Neuronal stem cell (in vitro differentiated cells): ENCODE data around the gene CHST3.

Experiments used
- DNase-seq: peaks from one replicate; pipeline ENCODE4 v3.0.0-alpha.2; 2013; ENCODE audit warnings: low spot score
- H2AFZ ChIP-seq: one replicate; pipeline ENCODE4 v1.6.1; 2013; ENCODE audit warnings: mild to moderate bottlenecking, low read length, inconsistent platforms
- H2AK5ac ChIP-seq: 2 replicates; pipeline ENCODE4 v1.6.1; 2013; ENCODE audit warnings: low read depth, mild to moderate bottlenecking, inconsistent platforms, low read length, moderate library complexity, mixed read lengths
- H2BK120ac ChIP-seq: 2 replicates; pipeline ENCODE4 v1.6.1; 2013; ENCODE audit warnings: low read depth, mild to moderate bottlenecking, inconsistent platforms, low read length, moderate library complexity, mixed read lengths
- H2BK12ac ChIP-seq: one replicate; pipeline ENCODE4 v1.6.1; 2013; ENCODE audit warnings: low read length, inconsistent platforms
- H2BK15ac ChIP-seq: 2 replicates; pipeline ENCODE4 v1.6.1; 2013; ENCODE audit warnings: mild to moderate bottlenecking, low read length, inconsistent platforms, mixed read lengths
- H2BK5ac ChIP-seq: one replicate; pipeline ENCODE4 v1.6.1; 2013; ENCODE audit warnings: inconsistent platforms, mild to moderate bottlenecking, low read length, moderate library complexity
- H3K14ac ChIP-seq: one replicate; pipeline ENCODE4 v1.6.1; 2013; ENCODE audit warnings: low read length, inconsistent platforms
- H3K18ac ChIP-seq: 2 replicates; pipeline ENCODE4 v1.6.1; 2013; ENCODE audit warnings: low read length, inconsistent platforms
- H3K23ac ChIP-seq: 2 replicates; pipeline ENCODE4 v1.6.1; 2013; ENCODE audit warnings: low read depth, mild to moderate bottlenecking, mixed read lengths, low read length, inconsistent platforms; ENCODE audit not compliant: poor library complexity
- H3K27ac ChIP-seq: replicated peaks from 3 replicates; pipeline ENCODE4 v1.5.1; 2013; ENCODE audit warnings: low read length, inconsistent platforms
- H3K27me3 ChIP-seq, 3 experiments: 2 replicates each; pipeline ENCODE4 v1.6.1; 2013; ENCODE audit warnings: low read length in 3 of 3, mild to moderate bottlenecking in 2 of 3, inconsistent platforms in 1 of 3, low read depth in 1 of 3, mixed read lengths in 1 of 3, moderate library complexity in 1 of 3; ENCODE audit not compliant: control insufficient read depth in 3 of 3, insufficient read depth in 3 of 3
- H3K36me3 ChIP-seq, 2 donors: replicated peaks in 1 of 2; 2 replicates each; pipeline ENCODE4 v1.6.1; 2013; ENCODE audit warnings: low read length in 2 of 2; ENCODE audit not compliant: control insufficient read depth in 2 of 2, insufficient read depth in 2 of 2
- H3K4ac ChIP-seq: 2 replicates; pipeline ENCODE4 v1.6.1; 2013; ENCODE audit warnings: inconsistent platforms, mild to moderate bottlenecking, low read length, moderate library complexity
- H3K4me1 ChIP-seq, 2 donors: 1 replicate in 1 of 2; 2 replicates in 1 of 2; pipeline ENCODE4 v1.6.1; 2013; ENCODE audit warnings: low read length in 2 of 2, low read depth in 1 of 2; ENCODE audit not compliant: control insufficient read depth in 2 of 2, insufficient read depth in 1 of 2
- H3K4me2 ChIP-seq: one replicate; pipeline ENCODE4 v1.6.1; 2013; ENCODE audit warnings: mild to moderate bottlenecking, low read length, inconsistent platforms; ENCODE audit not compliant: insufficient read depth, poor library complexity, severe bottlenecking
- H3K4me3 ChIP-seq, 2 donors: 2 replicates each; pipeline ENCODE4 v1.5.1; 2013; ENCODE audit warnings: low read length in 2 of 2, mild to moderate bottlenecking in 2 of 2, inconsistent platforms in 1 of 2, moderate library complexity in 1 of 2
- H3K79me1 ChIP-seq: one replicate; pipeline ENCODE4 v1.6.1; 2013; ENCODE audit warnings: low read depth, mild to moderate bottlenecking, inconsistent platforms, low read length, moderate library complexity
- H3K9ac ChIP-seq: one replicate; pipeline ENCODE4 v1.6.1; 2013; ENCODE audit warnings: mild to moderate bottlenecking, low read depth, low read length, inconsistent platforms; ENCODE audit not compliant: poor library complexity
- H3K9me3 ChIP-seq, 2 donors: replicated peaks in 1 of 2; 2 replicates each; pipeline versions ENCODE3 to v1.6.1; 2013; ENCODE audit warnings: low read length in 2 of 2, mild to moderate bottlenecking in 2 of 2, inconsistent platforms in 1 of 2, low read depth in 1 of 2, mixed read lengths in 1 of 2, moderate library complexity in 1 of 2; ENCODE audit not compliant: control insufficient read depth in 2 of 2, insufficient read depth in 1 of 2
- H4K8ac ChIP-seq: one replicate; pipeline ENCODE4 v1.6.1; 2013; ENCODE audit warnings: low read depth, mild to moderate bottlenecking, inconsistent platforms, low read length, moderate library complexity
- H4K91ac ChIP-seq: one replicate; pipeline ENCODE4 v1.6.1; 2013; ENCODE audit warnings: low read length, low read depth, mild to moderate bottlenecking, inconsistent platforms; ENCODE audit not compliant: poor library complexity
- WGBS, 2 donors: extraction: QIAGEN DNeasy Blood & Tissue Kit; methylation state at CpG; one replicate each; pipeline ENCODE4 v1.1.7; 2013; ENCODE audit warnings: missing lambda C conversion rate in 2 of 2, mixed read lengths in 1 of 2; ENCODE audit not compliant: insufficient read length in 2 of 2, insufficient replicate concordance in 1 of 2; ENCODE audit errors: extremely low coverage in 2 of 2; 5-methylcytosine and 5-hydroxymethylcytosine counted together

The CHST3 gene

GRCh38 chr10:72010234-72010973 is 46.2 kb downstream of the CHST3 start:
- H4K8ac ChIP-seq = no peak overlapping the region
- peak overlapping the region; percentile 60 for H3K27ac ChIP-seq
- H2BK120ac ChIP-seq = no peak overlapping the region
- peaks cover 17 to 22% of the 10 kb centered on the region in 2 donors for H3K4me1 ChIP-seq
- no peak overlapping the region for H4K91ac ChIP-seq
- H2BK15ac ChIP-seq = no peak overlapping the region
- H3K27me3 ChIP-seq = no peaks in the 10 kb centered on the region
- no peaks in the 10 kb centered on the region for H3K9me3 ChIP-seq
- H3K4me3 ChIP-seq = no peak overlapping the region
- no peak for DNase-seq
- no CpG with 5 or more reads among the region's 7 CpGs for WGBS, 2 donors
- no peak overlapping the region for H2AFZ ChIP-seq
- H3K23ac ChIP-seq = no peak overlapping the region
- H3K4ac ChIP-seq = no peak overlapping the region
- peak overlapping the region; percentile 93 for H3K18ac ChIP-seq
- no peak overlapping the region for H2BK5ac ChIP-seq
- no peak overlapping the region for H2AK5ac ChIP-seq
- H3K36me3 ChIP-seq = peaks cover 4 to 48% of the 10 kb centered on the region in 2 donors
- no peak overlapping the region for H3K9ac ChIP-seq
- H3K79me1 ChIP-seq = peaks cover 2% of the 10 kb centered on the region
- H3K14ac ChIP-seq = no peak overlapping the region
- no peak overlapping the region for H3K4me2 ChIP-seq
- no peak overlapping the region for H2BK12ac ChIP-seq

- Histone ChIP-seq H3K79me1 (peaks cover 2% of the 10 kb centered on the region), H3K4me3 (no peak overlapping the region), H4K91ac (no peak overlapping the region), H2AK5ac (no peak overlapping the region), H3K4ac (no peak overlapping the region), H3K18ac (no peak overlapping the region), H3K36me3 (peaks cover 4 to 43% of the 10 kb centered on the region in 2 donors), H3K14ac (no peak overlapping the region), H3K4me1 (peaks cover 17 to 22% of the 10 kb centered on the region in 2 donors), H3K4me2 (no peak overlapping the region), H3K9me3 (no peaks in the 10 kb centered on the region), H4K8ac (no peak overlapping the region), H2BK5ac (no peak overlapping the region), H2AFZ (no peak overlapping the region), H3K27ac (no peak overlapping the region), H2BK12ac (no peak overlapping the region), H3K9ac (no peak overlapping the region), H3K23ac (no peak overlapping the region), H2BK15ac (no peak overlapping the region), H2BK120ac (no peak overlapping the region), H3K27me3 (no peaks in the 10 kb centered on the region)
- no peak for DNase-seq
- no CpG with 5 or more reads among the region's 9 CpGs for WGBS, 2 donors
Measured at GRCh38 chr10:72011016-72011415, 46.8 kb downstream of the CHST3 start.

GRCh38 chr10:72011468-72011867 is 47.3 kb downstream of the CHST3 start:
- Histone ChIP-seq H3K4me1 (peaks cover 17 to 22% of the 10 kb centered on the region in 2 donors), H2BK5ac (no peak overlapping the region), H3K27me3 (no peaks in the 10 kb centered on the region), H3K18ac (no peak overlapping the region), H3K4me3 (no peak overlapping the region), H3K9ac (no peak overlapping the region), H4K91ac (no peak overlapping the region), H2AK5ac (no peak overlapping the region), H3K23ac (no peak overlapping the region), H4K8ac (no peak overlapping the region), H2BK120ac (no peak overlapping the region), H3K14ac (no peak overlapping the region), H3K36me3 (peaks cover 2 to 38% of the 10 kb centered on the region in 2 donors), H3K4ac (no peak overlapping the region), H3K27ac (no peak overlapping the region), H3K9me3 (no peaks in the 10 kb centered on the region), H2BK12ac (no peak overlapping the region), H2BK15ac (no peak overlapping the region), H2AFZ (no peak overlapping the region), H3K79me1 (peaks cover 2% of the 10 kb centered on the region), H3K4me2 (no peak overlapping the region)
- no peak for DNase-seq
- WGBS, 2 donors = no CpG with 5 or more reads among the region's 8 CpGs

DNA sequence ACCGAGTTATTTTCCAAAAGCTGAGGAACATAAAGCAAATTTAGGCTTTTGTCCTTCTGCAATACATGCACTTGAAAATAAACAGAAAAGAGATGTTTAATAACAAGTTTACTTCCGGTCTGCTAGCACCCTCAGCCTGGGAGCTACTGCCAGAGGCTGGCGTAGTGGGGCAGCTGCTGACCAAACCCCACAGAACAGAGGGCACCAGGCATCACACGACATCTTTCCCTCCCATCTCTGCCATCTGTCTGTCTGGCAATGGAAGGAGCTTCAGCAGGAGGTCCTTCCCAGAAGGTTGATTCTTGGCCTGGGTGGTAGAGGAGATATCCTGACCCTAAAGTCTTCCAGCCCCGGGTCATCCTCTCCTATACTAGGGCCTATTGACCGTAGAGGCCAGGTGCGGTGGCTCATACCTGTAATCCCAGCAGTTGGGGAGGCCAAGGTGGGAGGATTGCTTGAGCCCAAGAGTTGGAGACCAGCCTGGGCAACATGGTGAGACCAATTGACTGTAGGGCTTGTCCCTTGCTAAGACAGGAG is 47.8 kb downstream of the CHST3 start:
- WGBS, 2 donors = no CpG with 5 or more reads among the region's 7 CpGs
- H3K9me3 ChIP-seq = no peaks in the 10 kb centered on the region
- no peak overlapping the region for H3K4me3 ChIP-seq
- H3K36me3 ChIP-seq = peaks cover 2 to 33% of the 10 kb centered on the region in 2 donors
- H3K27me3 ChIP-seq = no peaks in the 10 kb centered on the region
- DNase-seq = no peak
- no peak overlapping the region for H3K9ac ChIP-seq
- peaks cover 2% of the 10 kb centered on the region for H3K79me1 ChIP-seq
- no peak overlapping the region for H4K8ac ChIP-seq
- no peak overlapping the region for H2BK5ac ChIP-seq
- H2BK120ac ChIP-seq = no peak overlapping the region
- H2BK15ac ChIP-seq = no peak overlapping the region
- H2AK5ac ChIP-seq = no peak overlapping the region
- H3K14ac ChIP-seq = no peak overlapping the region
- no peak overlapping the region for H3K4ac ChIP-seq
- no peak overlapping the region for H4K91ac ChIP-seq
- H3K23ac ChIP-seq = no peak overlapping the region
- peaks cover 18 to 22% of the 10 kb centered on the region in 2 donors for H3K4me1 ChIP-seq
- H3K18ac ChIP-seq = no peak overlapping the region
- no peak overlapping the region for H2BK12ac ChIP-seq
- H2AFZ ChIP-seq = no peak overlapping the region
- no peak overlapping the region for H3K27ac ChIP-seq
- no peak overlapping the region for H3K4me2 ChIP-seq
